ENCODE data around the gene APC.
"Not testable (repeated sequence)": the region's sequence is repeated elsewhere in the genome, so short reads cannot be mapped to it uniquely, and the experiment has no call there.

Gene APC

DNA sequence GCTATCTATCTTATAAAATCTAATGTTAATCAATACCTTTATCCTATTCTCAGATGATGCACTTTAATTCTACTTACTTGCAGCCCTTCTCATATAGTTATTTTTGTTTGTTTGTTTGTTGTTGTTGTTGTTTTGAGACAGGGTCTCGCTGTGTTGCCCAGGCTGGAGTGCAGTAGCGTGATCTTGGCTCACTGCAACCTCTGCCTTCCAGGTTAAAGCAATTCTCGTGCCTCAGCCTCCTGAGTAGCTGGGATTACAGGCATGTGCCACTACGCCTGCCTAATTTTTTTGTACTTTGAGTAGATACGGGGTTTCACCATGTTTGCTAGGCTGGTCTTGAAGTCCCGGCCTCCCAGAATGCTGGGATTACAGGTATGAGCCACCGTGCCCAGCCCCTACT lies 20.8 kb upstream of the APC start:
- not testable (repeated sequence) for DNase-seq (ENCODE audit: low spot score)

DNA sequence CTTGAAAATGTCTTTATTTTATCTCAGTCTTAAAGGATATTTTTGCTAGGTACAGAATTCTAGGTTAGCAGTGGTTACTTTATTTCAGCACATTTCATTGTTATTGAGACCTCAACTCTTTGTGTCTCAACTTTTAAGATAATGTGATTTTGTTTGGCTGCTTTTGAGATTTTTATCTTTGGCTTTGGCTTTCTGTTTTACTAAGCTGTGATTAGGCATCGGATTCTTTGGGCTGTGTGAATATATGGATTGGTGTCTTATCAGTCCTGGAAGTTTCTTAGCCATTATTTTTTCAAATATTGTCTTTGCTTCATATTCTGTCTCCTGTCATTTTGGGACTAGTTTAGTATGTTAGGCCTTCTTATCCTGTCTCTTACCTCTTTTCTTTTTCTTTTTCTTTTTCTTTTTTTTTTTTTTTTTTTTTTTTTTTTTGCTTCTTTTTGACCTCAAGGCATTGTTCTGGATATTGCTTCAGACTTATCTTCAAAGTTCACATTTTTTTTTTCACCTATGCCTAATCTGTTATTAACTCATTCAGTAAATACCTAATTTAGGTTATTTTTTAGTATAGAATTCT lies 20.1 kb upstream of the APC start:
- DNase-seq (ENCODE audit: low spot score): no peak

DNA sequence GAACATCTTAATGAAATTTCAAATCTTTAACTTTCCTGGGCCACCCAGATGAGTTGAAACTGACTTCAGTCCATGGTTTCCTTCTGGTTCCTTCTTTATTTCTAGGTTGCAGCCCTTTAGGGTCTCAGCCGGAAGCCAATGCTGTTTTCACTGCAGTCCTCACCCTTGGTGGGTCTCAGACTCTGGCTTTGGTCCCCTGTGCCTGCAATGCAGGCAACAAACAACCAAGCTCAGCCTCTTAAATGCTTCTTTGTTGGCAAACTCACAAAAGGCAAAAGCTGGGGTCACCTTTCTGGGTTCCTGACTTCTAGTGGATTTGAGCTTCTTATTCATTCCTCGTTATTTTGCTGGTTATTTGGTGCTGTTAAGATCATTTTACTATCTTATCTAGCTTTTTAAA lies 19.3 kb upstream of the APC start:
- no peak for DNase-seq (ENCODE audit: low spot score)

DNA sequence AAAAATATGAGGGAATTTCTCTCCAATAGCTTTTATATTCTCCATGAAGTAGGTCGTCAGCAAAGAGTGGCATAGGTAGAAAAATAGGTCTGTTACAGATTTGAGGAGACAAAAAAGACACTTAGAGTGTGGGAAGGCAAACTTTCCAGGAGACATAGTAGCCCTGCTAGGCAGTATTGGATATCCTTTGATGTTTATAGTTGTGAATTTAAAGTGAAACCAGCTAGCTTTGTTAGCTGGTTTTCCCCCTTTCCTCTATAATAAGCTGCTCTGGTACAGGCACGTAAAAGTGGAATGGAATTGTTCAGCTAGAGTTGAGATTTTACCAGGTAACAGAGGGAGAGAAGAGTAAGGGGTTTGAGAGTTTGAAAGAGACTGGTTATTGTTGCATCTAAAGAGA lies 17.1 kb upstream of the APC start:
- DNase-seq (ENCODE audit: low spot score): no peak

DNA sequence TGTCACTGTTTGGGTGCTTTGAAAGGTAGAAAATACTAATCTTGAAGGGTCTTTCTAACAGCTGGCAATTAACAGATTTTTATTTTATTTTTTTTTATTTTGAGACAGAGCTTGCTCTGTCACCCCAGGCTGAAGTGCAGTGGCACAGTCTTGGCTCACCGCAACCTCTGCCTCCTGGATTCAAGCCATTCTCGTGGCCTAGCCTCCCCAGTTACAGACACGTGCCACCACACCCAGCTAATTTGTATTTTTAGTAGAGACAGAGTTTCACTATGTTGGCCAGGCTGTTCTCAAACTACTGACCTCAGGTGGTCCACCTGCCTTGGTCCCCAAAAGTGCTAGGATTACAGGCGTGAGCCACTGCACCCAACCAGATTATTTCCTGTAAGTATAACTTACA lies 12.8 kb upstream of the APC start:
- DNase-seq (ENCODE audit: low spot score): no peak

DNA sequence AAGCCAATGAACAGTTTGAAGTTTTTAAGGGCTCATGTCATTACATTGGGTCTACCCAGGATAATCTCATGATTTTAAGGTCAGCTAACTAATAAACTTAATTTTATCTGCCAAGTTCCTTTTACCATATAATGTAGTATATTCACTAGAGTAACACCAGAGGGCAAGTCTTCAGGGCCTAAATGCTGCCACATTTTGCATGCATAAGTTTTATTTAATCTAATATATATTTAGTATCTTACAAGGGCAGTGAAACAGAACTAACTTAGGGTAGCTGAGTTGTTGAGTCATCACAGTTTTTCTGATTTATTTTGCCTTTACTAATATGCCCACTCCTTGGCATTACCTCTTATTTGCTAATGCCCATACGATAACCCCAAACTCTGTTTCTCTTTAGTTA lies 8.1 kb upstream of the APC start:
- no peak for DNase-seq (ENCODE audit: low spot score)

DNA sequence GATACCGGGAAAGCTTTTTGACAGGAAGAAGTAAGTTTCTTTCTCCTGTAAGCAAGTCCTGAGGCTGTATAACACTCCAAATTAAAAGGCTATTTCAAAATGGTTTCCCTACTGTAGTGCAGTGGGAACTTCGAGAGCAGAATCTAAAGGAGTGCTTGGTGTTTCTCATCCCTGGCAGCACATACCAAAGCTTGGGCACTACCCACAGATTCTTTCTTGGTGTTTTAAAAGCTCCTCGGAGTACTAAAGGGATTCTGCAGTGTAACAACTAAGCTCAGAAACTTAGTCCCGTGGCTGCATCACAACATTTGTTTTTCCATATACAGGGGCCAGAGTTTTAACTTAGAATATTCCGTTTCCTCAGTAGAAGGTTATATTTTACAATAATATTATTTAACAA lies 5.6 kb upstream of the APC start:
- DNase-seq (ENCODE audit: low spot score): no peak

DNA sequence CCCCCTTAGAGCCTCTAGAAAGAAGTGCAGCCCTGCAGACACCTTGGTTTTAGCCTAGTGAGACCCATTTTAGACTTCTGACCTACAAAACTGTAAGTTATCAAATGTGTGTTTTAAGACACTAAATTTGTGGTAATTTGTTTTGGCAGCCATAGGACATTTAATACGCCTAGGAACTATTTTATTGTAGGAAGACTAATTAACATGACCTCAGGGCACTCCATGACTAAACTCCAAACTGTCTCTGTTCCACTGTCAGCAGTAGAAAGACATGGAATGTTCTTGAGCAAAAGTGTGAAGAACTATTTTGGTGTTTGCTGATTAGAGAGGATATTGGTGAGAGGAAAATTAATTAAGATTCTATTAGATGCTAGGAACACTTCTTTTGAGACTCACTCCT lies 4.1 kb upstream of the APC start:
- no peak for DNase-seq (ENCODE audit: low spot score)

DNA sequence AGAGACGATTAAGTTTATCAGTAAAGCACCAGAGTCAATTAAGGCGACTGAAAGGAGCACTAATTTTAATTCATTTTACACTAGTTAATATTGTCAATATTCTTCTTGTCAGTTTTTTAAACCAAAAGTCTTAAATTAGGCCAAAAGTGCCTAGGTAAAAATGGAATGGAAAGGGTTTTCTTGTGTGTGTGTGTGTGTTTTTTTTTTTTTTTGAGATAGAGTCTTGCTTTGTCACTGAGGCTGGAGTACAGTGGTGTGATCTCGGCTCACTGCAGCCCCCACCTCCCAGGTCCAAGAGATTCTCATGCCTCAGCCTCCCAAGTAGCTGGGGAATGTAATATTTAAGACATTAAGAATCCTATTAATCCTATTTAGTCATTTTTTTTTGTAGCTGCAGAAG lies 3.1 kb upstream of the APC start:
- no peak for DNase-seq (ENCODE audit: low spot score)

DNA sequence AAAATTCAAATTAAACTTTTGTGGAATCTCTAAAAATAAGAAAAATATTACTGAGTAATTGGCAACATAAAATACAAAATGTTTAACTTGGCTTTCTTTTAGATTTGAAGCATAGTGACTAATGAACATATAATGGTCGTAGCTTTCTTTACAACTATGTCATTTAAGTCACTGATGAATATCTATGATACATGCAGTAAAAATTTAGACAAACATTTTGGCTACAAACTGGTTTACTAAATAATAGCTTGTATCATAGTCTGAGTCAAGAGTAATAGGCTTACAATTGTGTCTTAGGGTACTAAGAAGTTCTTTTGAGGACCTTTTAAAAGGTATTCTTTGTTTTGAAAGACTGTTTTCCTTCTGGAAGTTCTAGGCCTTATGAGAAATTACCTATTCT lies 2.0 kb upstream of the APC start:
- DNase-seq (ENCODE audit: low spot score): no peak

DNA sequence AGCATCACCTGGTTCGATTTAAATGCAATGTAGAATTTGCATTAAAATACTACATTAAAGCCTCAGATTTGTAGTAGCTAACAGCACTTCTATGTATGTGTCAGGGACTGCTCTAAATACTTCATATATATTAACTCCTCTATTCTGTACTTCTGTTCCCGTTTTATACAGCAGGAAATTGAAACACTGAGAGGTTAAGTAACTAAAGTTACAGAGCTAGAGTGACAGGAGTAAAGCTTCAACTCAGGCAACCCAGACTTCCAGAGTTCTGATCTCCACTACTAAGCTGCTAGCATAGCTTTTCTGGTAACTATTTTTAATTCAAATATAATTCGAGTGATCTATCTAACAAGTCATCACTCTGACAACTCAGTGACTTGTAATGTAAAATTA lies 619 bp upstream of the APC start:
- DNase-seq (ENCODE audit: low spot score): no peak

DNA sequence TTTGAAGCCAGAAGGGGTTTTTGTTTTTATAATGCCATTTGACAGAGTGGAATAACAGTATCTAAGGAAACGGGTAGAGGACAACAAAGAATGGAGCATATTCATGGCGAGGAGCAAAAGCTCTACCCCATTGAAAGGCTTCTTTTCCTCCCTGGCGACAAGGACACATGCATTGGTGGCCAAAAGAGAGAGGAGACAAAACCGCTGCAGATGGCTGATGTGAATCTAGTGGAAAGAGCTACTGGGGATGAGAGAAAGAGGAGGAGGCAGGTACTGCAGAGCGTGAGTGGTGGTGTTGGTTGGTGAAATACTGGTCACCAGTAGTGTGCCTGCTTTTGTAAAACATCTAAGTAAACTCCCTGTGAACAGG lies 491 bp downstream of the APC start:
- DNase-seq (ENCODE audit: low spot score): no peak

DNA sequence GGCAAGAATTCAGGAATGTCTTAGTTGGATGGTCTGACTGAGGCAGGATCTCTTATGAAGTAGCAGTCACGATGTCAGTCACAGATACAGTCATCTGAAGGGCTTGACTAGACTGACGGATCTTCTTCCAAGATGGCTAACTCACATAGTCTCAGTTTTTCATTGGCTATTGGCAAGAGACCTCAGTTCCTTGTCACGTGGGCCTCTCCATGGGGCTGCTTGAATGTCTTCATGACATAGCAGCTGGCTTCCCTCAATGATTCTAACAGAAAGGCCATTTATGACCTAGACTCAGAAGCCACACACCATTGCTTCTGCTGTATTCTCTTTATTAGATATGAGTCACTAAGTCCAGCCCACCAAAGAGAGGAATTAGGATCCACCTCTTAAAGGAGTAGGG lies 4.7 kb downstream of the APC start:
- DNase-seq (ENCODE audit: low spot score): no peak

DNA sequence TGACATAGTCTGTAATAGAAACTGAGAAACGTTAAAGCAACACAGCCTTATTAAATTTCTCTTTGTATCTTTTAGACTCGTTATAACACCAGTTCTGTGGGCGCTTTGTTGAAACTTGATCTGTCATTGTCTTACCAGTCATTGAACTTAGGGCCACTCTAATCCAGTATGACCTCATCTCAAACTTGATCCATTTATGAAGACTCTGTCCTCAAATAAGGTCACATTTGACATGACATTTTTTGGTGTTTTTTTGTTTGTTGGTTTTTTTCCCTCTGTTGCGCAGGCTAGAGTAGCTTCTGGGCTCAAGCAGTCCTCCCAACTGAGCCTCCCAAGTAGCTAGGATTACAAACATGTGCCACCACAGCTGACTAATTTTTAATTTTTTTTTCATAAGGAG lies 5.9 kb downstream of the APC start:
- DNase-seq (ENCODE audit: low spot score): no peak

DNA sequence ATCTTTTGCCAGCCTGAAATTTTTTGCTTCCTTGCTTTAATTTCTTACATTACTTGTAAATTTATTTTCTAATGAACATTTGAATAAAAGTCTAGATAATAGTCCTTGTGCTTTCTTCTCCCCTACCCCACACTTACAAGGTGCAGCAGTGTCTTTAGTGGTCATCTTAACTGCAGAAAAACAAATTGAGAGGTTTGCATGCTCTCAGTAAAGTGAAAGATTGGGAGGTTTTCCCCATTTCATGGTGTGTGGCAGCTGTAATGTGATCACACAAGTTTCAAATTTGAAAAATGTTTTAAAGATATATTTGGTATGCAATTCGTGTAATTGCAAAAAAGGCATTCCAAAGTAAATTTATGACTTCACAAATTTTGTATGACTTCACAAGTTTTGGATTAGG lies 14.7 kb downstream of the APC start:
- no peak for DNase-seq (ENCODE audit: low spot score)

DNA sequence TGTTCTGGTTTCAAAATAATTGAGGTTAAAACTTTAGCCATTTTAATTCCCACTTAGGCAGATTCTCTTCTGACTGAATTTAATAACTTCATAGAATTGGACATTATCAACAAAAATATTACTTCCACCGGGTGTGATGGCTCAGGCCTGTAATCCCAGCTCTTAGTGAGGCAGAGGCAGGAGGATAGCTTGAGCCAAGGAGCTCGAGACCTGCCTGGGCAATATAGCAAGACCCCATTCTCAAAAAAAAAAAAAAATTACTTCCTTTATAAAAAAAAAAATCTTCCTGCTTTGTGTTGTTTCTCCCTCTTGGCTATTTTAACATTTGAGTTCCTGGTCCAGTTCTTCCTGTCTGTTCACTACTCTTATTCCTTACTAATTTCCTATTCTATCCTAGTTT lies 18.0 kb downstream of the APC start:
- no peak for DNase-seq (ENCODE audit: low spot score)

DNA sequence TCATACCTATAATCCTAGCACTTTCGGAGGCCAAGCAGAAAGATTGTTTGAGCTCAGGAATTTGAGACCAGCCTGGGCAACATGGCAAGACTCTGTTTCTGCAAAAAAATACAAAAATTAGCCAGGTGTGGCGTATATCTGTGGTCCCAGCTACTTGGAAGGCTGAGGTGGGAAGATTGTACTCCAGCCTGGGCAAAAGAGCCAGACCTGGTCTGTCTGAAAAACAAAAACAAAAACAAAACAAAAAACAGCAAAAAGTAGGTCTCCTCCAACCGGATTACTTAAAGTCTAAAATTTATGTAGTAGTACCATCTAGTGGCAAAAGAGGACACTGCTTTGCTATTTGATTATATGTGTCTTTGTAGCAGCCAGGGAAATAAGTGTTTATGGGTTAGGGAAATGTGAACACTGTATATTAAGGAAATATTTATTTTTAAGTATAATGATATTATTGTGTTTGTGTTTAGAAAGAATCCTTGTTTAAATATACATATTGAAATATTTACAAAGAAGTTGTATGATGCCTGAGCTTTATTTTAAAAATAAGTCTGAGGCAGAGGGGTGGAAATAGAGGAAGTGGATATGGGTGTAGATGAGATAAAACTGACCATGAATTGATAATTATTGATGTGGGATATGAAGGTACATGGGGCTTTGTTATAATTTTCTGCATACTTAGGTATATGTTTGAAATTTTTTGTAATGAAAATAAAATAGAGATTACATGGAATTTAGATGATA lies 20.0 kb downstream of the APC start:
- no peak for DNase-seq (ENCODE audit: low spot score)

DNA sequence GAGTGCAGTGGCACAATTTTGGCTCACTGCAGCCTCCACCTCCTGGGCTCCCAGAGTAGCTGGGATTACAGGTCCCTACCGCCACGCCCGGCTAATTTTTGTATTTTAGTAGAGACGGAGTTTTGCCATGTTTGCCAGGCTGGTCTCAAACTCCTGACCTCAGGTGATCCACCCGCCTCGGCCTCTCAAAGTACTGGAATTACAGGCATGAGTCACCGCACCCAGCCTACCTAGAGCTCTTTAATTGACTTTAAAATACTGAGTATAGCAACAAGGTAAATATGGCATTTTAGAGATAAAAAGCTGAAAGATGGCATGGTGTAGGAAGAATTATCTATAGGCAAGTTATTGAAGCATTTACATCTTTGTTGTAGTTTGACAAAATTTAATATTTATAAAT lies 21.0 kb downstream of the APC start:
- no peak for DNase-seq (ENCODE audit: low spot score)

DNA sequence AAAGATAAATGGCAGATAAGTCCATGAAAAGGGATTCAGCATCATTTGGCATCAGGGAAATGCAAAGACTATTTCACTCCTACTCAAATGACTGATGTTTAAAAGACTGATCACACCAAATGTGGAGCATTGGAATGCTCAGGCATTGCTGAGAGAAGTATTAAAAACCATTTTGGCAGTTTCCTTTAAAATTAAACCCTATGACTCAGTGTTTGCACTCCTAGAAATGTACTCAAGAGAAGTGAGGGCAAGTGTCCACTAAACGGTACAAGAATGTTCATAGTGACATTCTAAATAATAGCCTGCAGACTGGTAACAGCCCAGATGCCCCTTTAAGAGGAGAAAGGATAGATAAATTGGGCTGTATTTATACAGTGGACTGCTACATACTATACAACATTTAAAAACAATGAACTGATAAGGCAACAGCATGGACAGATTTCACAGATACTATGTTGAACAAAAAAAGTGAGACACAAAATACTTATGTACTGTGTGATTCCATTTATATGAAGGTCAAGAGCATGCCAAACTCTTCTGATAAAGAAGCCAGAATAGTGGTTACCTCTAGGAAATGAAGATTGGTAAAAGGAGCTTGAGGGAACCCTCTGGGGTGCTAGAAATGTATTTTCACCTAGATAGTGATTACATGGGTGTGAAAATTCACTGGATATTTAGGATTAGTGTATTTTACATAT lies 24.6 kb downstream of the APC start:
- DNase-seq (ENCODE audit: low spot score): no peak

DNA sequence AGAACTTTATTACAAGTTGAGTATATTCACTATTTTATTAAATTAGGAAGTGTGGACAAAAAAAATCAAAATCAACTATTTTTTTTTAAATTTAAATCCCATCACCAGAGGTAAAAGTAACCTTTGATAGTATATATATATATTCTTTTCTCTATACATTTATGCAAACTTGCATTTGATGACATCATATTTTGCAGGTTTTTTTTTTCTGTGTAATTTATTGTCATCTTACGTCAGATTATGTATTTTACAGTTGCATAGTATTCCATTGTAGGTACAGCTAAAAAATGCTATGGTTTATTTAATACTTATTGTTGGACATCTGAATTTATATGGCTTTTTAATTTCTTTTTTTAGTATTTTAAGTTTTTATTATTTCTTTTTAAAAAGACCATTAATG lies 25.5 kb downstream of the APC start:
- no peak for DNase-seq (ENCODE audit: low spot score)

DNA sequence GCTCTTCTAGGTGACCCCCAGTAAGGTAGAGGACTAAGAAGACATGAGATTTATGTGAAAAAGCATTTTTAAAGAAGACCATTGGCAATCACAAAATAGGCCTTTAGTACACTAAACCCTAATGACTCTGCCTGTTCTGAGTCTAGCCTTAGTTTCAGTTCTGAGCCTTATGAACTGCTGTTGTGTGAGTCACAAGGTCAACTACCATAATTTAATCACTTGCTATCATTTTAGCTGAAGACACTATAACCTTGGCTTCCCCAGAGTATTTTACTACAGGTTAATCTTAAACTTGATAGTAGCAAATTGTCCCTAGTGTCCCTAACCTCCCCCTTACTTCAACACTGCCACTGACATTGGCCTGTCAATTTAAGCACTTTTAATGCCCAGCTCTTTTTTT lies 34.4 kb downstream of the APC start:
- DNase-seq (ENCODE audit: low spot score): no peak

DNA sequence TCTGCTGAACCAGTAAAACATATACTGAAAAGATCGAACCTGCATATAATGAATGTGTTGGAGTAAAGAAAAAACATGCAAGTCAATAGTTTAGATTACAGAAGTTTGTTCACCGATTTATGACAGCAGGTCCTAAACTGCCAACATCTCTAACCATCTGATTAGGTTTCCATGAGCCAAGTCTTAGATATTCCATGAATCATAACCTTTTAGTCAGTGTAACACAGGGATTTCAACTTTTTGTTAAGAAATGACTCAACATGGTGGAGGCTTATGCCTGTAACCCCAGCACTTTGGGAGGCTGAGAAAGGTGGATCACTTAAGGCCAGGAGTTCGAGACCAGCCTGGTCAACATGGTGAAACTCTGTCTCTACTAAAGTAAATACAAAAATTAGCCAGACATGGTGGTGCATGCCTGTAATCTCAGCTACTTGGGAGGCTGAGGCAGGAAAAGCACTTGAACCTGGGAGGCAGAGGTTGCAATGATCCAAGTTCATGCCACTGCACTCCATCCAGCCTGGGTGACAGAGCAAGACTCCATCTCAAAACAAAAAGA lies 38.7 kb downstream of the APC start:
- DNase-seq (ENCODE audit: low spot score): no peak

DNA sequence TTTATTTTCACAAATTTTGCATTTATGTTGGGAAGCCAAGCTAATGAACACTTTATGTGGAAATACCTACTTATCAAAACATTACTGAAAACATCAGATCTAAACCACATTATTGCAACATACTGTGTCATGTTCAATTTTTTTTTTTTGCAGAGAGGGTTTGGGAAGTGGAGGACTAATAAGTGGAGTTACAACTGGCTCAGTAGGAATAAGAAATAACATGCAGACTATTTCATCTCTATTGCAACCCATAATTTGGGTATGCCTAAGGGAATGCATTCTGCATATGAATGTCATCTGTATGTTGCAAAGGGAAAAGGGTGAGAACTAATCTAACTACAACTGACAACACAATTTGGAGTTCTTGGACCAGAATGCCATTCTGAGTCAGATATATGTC lies 41.8 kb downstream of the APC start:
- no peak for DNase-seq (ENCODE audit: low spot score)

DNA sequence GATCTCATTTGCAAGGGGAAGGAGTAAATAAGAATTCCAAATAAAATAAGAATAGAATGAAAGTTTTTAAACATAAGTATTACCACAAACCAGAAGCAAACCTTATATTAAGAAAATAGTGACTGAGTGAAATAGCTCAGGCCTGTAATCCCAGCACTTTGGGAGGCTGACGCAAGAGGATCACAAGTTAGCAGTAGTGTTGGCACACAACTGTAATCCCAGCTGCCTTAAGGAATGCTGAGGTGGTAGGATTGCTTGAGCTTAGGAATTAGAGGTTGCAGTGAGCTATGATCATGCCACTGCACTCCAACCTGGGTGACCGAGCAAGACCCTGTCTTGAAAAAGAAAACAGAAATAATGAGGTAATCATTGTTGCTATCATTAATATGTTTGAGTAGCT lies 47.0 kb downstream of the APC start:
- no peak for DNase-seq (ENCODE audit: low spot score)
